ENCODE data around the gene AGBL4. TPM values are rescaled to one million over a fixed set of nuclear protein-coding genes. Genes with fewer than 3 reads are reported as not detected.

The AGBL4 gene
- total RNA-seq, 2 donors from 2014 or later = 0.40 to 5.5 TPM

DNA sequence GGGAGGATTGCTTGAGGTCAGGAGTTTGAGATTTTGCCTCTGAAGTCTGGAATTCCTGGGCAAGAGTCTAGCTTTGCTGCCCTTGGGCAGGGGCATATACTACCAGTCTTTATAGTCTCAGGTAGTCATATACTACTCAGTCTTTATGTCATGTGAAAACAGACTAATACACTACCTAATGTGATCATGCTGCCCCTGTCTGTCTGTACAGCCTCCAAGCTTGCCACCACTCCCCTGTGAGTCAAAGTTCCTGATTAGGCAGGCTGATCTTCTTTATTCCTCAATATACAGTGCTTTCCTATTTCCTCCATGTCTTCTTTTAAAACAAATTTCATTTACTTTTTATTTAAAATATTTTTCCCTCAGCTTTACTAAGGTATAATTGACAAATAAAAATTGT, 1141.7 kb downstream of the AGBL4 start:
- DNase-seq = no peak
- Histone ChIP-seq H3K27ac (ENCODE audit: low read depth, low read length) (no peak overlapping the region), H3K9me3 (ENCODE audit: control insufficient read depth, low read length) (no peaks in the 10 kb centered on the region), H3K4me1 (ENCODE audit: control insufficient read depth, insufficient read depth, low read length) (no peaks in the 10 kb centered on the region), H3K27me3 (ENCODE audit: control insufficient read depth, insufficient read depth, low read length, poor library complexity, severe bottlenecking) (peaks cover 7% of the 10 kb centered on the region), H3K36me3 (ENCODE audit: control insufficient read depth, insufficient read depth, low read length) (no peaks in the 10 kb centered on the region), H3K4me3 (ENCODE audit: low read length) (no peak overlapping the region), H3K9ac (ENCODE audit: extremely low read depth, low read length, poor library complexity, severe bottlenecking) (no peak overlapping the region)
- peaks cover 2% of the 10 kb centered on the region for H3K27me3 Mint-ChIP-seq (ENCODE audit: insufficient read depth)
- H3K4me3 Mint-ChIP-seq = no peak overlapping the region
- H3K27ac Mint-ChIP-seq = no peak overlapping the region
- TF ChIP-seq, protein P1, sequence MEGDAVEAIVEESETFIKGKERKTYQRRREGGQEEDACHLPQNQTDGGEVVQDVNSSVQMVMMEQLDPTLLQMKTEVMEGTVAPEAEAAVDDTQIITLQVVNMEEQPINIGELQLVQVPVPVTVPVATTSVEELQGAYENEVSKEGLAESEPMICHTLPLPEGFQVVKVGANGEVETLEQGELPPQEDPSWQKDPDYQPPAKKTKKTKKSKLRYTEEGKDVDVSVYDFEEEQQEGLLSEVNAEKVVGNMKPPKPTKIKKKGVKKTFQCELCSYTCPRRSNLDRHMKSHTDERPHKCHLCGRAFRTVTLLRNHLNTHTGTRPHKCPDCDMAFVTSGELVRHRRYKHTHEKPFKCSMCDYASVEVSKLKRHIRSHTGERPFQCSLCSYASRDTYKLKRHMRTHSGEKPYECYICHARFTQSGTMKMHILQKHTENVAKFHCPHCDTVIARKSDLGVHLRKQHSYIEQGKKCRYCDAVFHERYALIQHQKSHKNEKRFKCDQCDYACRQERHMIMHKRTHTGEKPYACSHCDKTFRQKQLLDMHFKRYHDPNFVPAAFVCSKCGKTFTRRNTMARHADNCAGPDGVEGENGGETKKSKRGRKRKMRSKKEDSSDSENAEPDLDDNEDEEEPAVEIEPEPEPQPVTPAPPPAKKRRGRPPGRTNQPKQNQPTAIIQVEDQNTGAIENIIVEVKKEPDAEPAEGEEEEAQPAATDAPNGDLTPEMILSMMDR (conservative IDR thresholded peaks at IDR 0.05) = no peak
- peaks cover 3% of the 10 kb centered on the region for H3K4me1 Mint-ChIP-seq
- no peaks in the 10 kb centered on the region for H3K9me3 Mint-ChIP-seq
- no peaks in the 10 kb centered on the region for H3K36me3 Mint-ChIP-seq (ENCODE audit: low read depth)

DNA sequence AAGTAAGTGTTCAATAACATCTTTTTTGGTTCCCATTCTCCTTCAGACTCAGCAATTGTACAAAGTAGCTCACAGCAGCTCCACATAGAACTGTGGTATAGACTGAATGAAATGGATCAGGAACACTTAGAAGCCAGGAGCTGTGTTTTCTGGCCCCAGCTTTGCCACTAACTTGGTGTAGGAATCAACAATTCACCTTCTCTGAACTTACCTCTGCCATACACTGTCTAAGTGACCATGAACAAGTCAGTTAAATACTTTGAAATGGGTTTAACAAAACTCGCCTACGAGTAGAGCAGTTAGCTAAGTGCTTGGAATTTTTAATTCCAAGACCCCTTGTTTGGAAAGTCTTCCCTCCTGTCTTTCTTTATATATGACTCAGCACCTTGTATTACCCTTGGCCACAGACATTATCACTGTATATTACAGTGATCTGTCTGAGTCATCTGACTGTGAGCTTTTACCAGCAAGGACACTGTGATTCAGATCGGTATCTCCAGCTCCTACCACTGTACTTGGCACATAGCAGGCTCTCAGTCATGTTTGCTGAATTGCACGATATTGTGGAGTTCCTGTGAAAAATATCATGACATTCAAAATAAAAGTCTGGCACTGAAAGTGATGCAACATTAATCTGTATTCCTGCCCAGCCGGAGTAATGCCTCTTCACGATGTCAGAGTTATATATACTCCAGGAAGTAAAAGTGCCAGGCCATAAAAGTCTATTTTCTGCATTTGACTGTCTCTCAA, 1145.4 kb downstream of the AGBL4 start:
- Histone ChIP-seq H3K9ac (ENCODE audit: extremely low read depth, low read length, poor library complexity, severe bottlenecking) (no peak overlapping the region), H3K36me3 (ENCODE audit: control insufficient read depth, insufficient read depth, low read length) (no peaks in the 10 kb centered on the region), H3K4me1 (ENCODE audit: control insufficient read depth, insufficient read depth, low read length) (no peaks in the 10 kb centered on the region), H3K9me3 (ENCODE audit: control insufficient read depth, low read length) (no peaks in the 10 kb centered on the region), H3K4me3 (ENCODE audit: low read length) (no peak overlapping the region), H3K27ac (ENCODE audit: low read depth, low read length) (no peak overlapping the region), H3K27me3 (ENCODE audit: control insufficient read depth, insufficient read depth, low read length, poor library complexity, severe bottlenecking) (peaks cover 29% of the 10 kb centered on the region)
- TF ChIP-seq, protein P1 (conservative IDR thresholded peaks at IDR 0.05) = no peak
- Mint-ChIP-seq H3K27me3 (ENCODE audit: insufficient read depth) (peaks cover 2% of the 10 kb centered on the region), H3K9me3 (no peaks in the 10 kb centered on the region), H3K36me3 (ENCODE audit: low read depth) (no peaks in the 10 kb centered on the region), H3K4me1 (peaks cover 10% of the 10 kb centered on the region), H3K4me3 (no peak overlapping the region), H3K27ac (no peak overlapping the region)
- no peak for DNase-seq
- 90 to 99% methylated on average over 6 of the region's 6 CpGs for WGBS, 2 experiments (ENCODE audit: insufficient coverage in 1 of 2, insufficient read length in 1 of 2)

DNA sequence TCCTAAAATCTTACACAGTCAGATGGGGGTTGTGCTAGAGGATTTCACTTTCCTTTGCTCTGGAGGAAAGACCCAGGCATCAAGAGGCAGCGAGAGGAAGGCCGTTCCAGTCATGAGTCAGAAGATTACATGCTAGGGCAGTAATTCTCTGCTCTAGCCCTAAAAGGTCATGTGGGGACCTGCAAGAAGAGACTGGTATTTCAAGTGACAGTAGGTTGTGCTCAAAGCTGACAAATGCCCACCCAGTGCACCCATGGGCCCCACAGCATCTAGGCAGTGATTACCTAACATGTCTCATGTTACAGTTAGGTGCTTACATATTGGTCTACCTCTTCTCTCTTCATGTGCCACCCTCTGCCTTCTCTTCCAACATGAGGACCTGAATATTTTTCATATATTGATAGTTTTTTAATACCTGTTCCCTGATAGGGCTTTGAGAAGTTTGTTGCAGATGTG, 1147.4 kb downstream of the AGBL4 start:
- Mint-ChIP-seq H3K27ac (no peak overlapping the region), H3K4me1 (peaks cover 13% of the 10 kb centered on the region), H3K27me3 (ENCODE audit: insufficient read depth) (peaks cover 5% of the 10 kb centered on the region), H3K36me3 (ENCODE audit: low read depth) (no peaks in the 10 kb centered on the region), H3K9me3 (no peaks in the 10 kb centered on the region), H3K4me3 (no peak overlapping the region)
- no peaks in the 10 kb centered on the region for H3K36me3 ChIP-seq (ENCODE audit: control insufficient read depth, insufficient read depth, low read length)
- peaks cover 23% of the 10 kb centered on the region for H3K27me3 ChIP-seq (ENCODE audit: control insufficient read depth, insufficient read depth, low read length, poor library complexity, severe bottlenecking)
- WGBS, 2 experiments (ENCODE audit: insufficient coverage in 1 of 2, insufficient read length in 1 of 2) = 93% methylated on average over 2 of the region's 2 CpGs; no CpG with 5 or more reads in 1 of the 2 experiments
- TF ChIP-seq, protein P1 (conservative IDR thresholded peaks at IDR 0.05) = no peak
- no peaks in the 10 kb centered on the region for H3K9me3 ChIP-seq (ENCODE audit: control insufficient read depth, low read length)
- no peaks in the 10 kb centered on the region for H3K4me1 ChIP-seq (ENCODE audit: control insufficient read depth, insufficient read depth, low read length)
- no peak for DNase-seq
- no peak overlapping the region for H3K4me3 ChIP-seq (ENCODE audit: low read length)
- no peak overlapping the region for H3K9ac ChIP-seq (ENCODE audit: extremely low read depth, low read length, poor library complexity, severe bottlenecking)
- no peak overlapping the region for H3K27ac ChIP-seq (ENCODE audit: low read depth, low read length)
